Naive B cell (primary cell): ENCODE measurements around the gene ADPRH. TPM values are rescaled to one million over a fixed set of nuclear protein-coding genes. Genes with fewer than 3 reads are reported as not detected.
"Not testable (repeated sequence)": the region's sequence is repeated elsewhere in the genome, so short reads cannot be mapped to it uniquely, and the experiment has no call there.

Experiments used
- ATAC-seq, 2 donors: fragments of 150-1000 bp; cut with Tn5 transposase; 2 replicates each; pipeline ENCODE4 v1.10.0; 2021; ENCODE audit warnings: low read depth in 2 of 2, mild to moderate bottlenecking in 2 of 2, moderate library complexity in 2 of 2
- DNase-seq: peaks from one replicate; pipeline ENCODE4 v3.0.0; 2022
- H3K27ac Mint-ChIP-seq, 6 donors: one replicate each; pipeline ENCODE4 v1.8.0; 2020 to 2022; ENCODE audit warnings: mild to moderate bottlenecking in 6 of 6, mixed read lengths in 6 of 6, moderate library complexity in 5 of 6, inconsistent platforms in 2 of 6
- H3K27me3 Mint-ChIP-seq, 3 donors: one replicate each; pipeline ENCODE4 v1.8.0; 2021 to 2022; ENCODE audit warnings: mixed read lengths in 3 of 3, mild to moderate bottlenecking in 1 of 3
- H3K36me3 Mint-ChIP-seq, 2 donors: one replicate each; pipeline ENCODE4 v1.8.0; 2020 to 2022; ENCODE audit warnings: mixed read lengths in 2 of 2, inconsistent platforms in 1 of 2, mild to moderate bottlenecking in 1 of 2
- H3K4me1 Mint-ChIP-seq, 3 donors: one replicate each; pipeline ENCODE4 v1.8.0; 2020 to 2022; ENCODE audit warnings: mixed read lengths in 3 of 3, inconsistent platforms in 1 of 3, mild to moderate bottlenecking in 1 of 3, moderate library complexity in 1 of 3
- H3K4me3 Mint-ChIP-seq, 8 donors: one replicate each; pipeline ENCODE4 v1.8.0; 2020 to 2022; ENCODE audit warnings: mild to moderate bottlenecking in 8 of 8, mixed read lengths in 8 of 8, moderate library complexity in 8 of 8, inconsistent platforms in 2 of 8
- H3K9me3 Mint-ChIP-seq, 7 donors: one replicate each; pipeline ENCODE4 v1.8.0; 2020 to 2022; ENCODE audit warnings: mixed read lengths in 7 of 7, mild to moderate bottlenecking in 5 of 7, inconsistent platforms in 2 of 7, moderate library complexity in 1 of 7
- polyA plus RNA-seq, 6 donors: library from polyadenylated mRNA; unstranded; fragments of 300-500 nt; fragmentation: Illumina TruSeq; gene quantifications; one replicate each; pipeline ENCODE4 v1.2.3, GENCODE V29; 2021; ENCODE audit warnings: low read depth in 6 of 6

The ADPRH gene
- polyA plus RNA-seq, 6 donors from 2014 or later, result 10.4 to 16.8 (median 14.4) TPM

- Mint-ChIP-seq H3K4me1 (peaks cover 12 to 23% (median 21%) of the 10 kb centered on the region in 3 donors), H3K9me3 (peaks cover 0 to 2% (median 0%) of the 10 kb centered on the region in 7 donors), H3K27me3 (no peaks in the 10 kb centered on the region), H3K4me3 (no peak overlapping the region), H3K27ac (peak overlapping the region in 1 of 6 donors; percentile 1), H3K36me3 (peaks cover 12 to 13% of the 10 kb centered on the region in 2 donors)
- DNase-seq (no peak), ATAC-seq (no peak)
Observed at GRCh38 chr3:119592861-119593260, 13.6 kb downstream of the ADPRH start.

- Mint-ChIP-seq H3K27ac (peak overlapping the region in 1 of 6 donors; percentile 58), H3K9me3 (peaks cover 0 to 2% (median 0%) of the 10 kb centered on the region in 7 donors), H3K27me3 (no peaks in the 10 kb centered on the region), H3K36me3 (peaks cover 12% of the 10 kb centered on the region in 2 donors), H3K4me3 (no peak overlapping the region), H3K4me1 (peaks cover 1 to 11% (median 9%) of the 10 kb centered on the region in 3 donors)
- ATAC-seq, result no peak
- DNase-seq, result no peak
Observed at GRCh38 chr3:119594066-119594465, 14.8 kb downstream of the ADPRH start.

- H3K27me3 Mint-ChIP-seq, H3K27ac Mint-ChIP-seq, H3K9me3 Mint-ChIP-seq, ATAC-seq, H3K4me1 Mint-ChIP-seq, DNase-seq, H3K36me3 Mint-ChIP-seq, H3K4me3 Mint-ChIP-seq: not testable (repeated sequence)
Observed at GRCh38 chr3:119594929-119595328, 15.6 kb downstream of the ADPRH start.

GRCh38 chr3:119595639-119596334 is 16.5 kb downstream of the ADPRH start:
- H3K9me3 Mint-ChIP-seq, result no peaks in the 10 kb centered on the region
- H3K4me3 Mint-ChIP-seq, result no peak overlapping the region
- H3K36me3 Mint-ChIP-seq, result no peaks in the 10 kb centered on the region
- DNase-seq, result no peak
- no peaks in the 10 kb centered on the region for H3K27me3 Mint-ChIP-seq
- ATAC-seq, result no peak
- H3K27ac Mint-ChIP-seq, result peak overlapping the region in 1 of 6 donors; percentile 22
- H3K4me1 Mint-ChIP-seq, result peaks cover 0 to 2% (median 0%) of the 10 kb centered on the region in 3 donors

- DNase-seq (no peak), ATAC-seq (no peak)
- no peak overlapping the region for H3K27ac Mint-ChIP-seq
- H3K9me3 Mint-ChIP-seq, result no peaks in the 10 kb centered on the region
- H3K4me1 Mint-ChIP-seq, result peaks cover 0 to 2% (median 0%) of the 10 kb centered on the region in 3 donors
- no peaks in the 10 kb centered on the region for H3K27me3 Mint-ChIP-seq
- H3K4me3 Mint-ChIP-seq, result no peak overlapping the region
- H3K36me3 Mint-ChIP-seq, result no peaks in the 10 kb centered on the region
Observed at GRCh38 chr3:119596398-119596797, 17.1 kb downstream of the ADPRH start.

GRCh38 chr3:119597548-119598288 is 18.4 kb downstream of the ADPRH start, which contains the start of gene PLA1A:
TSS of gene PLA1A (plus strand) at chr3:119597885. CDS start at chr3:119597914, 29 bp downstream.
- peak within 1 kb of the TSS in 2 of 8 donors; percentile 42 to 45 for H3K4me3 Mint-ChIP-seq
- DNase-seq (no peak), ATAC-seq (no peak)
- H3K36me3 Mint-ChIP-seq, result no peaks in the 10 kb centered on the region
- peak within 1 kb of the TSS in 1 of 6 donors; percentile 35 for H3K27ac Mint-ChIP-seq
- H3K4me1 Mint-ChIP-seq, result peaks cover 0 to 2% (median 0%) of the 10 kb centered on the region in 3 donors
- no peaks in the 10 kb centered on the region for H3K27me3 Mint-ChIP-seq
- H3K9me3 Mint-ChIP-seq, result no peaks in the 10 kb centered on the region

GRCh38 chr3:119598410-119599098 is 19.3 kb downstream of the ADPRH start:
- H3K9me3 Mint-ChIP-seq, result no peaks in the 10 kb centered on the region
- DNase-seq, result no peak
- no peaks in the 10 kb centered on the region for H3K36me3 Mint-ChIP-seq
- no peaks in the 10 kb centered on the region for H3K27me3 Mint-ChIP-seq
- H3K4me3 Mint-ChIP-seq, result peak overlapping the region in 2 of 8 donors; percentile 42 to 45
- H3K4me1 Mint-ChIP-seq, result peaks cover 0 to 2% (median 0%) of the 10 kb centered on the region in 3 donors
- ATAC-seq, result no peak
- peak overlapping the region in 2 of 6 donors; percentile 6 to 74 for H3K27ac Mint-ChIP-seq

- Mint-ChIP-seq H3K36me3 (no peaks in the 10 kb centered on the region), H3K27ac (no peak overlapping the region), H3K27me3 (peaks cover 0 to 4% (median 0%) of the 10 kb centered on the region in 3 donors), H3K4me3 (no peak overlapping the region), H3K9me3 (no peaks in the 10 kb centered on the region), H3K4me1 (peaks cover 0 to 2% (median 0%) of the 10 kb centered on the region in 3 donors)
- ATAC-seq (no peak), DNase-seq (no peak)
Observed at GRCh38 chr3:119599558-119600174, 20.4 kb downstream of the ADPRH start.

- H3K27me3 Mint-ChIP-seq, result peaks cover 0 to 4% (median 0%) of the 10 kb centered on the region in 3 donors
- DNase-seq (no peak), ATAC-seq (peak; percentile 40 to 68)
- no peaks in the 10 kb centered on the region for H3K9me3 Mint-ChIP-seq
- H3K27ac Mint-ChIP-seq, result no peak overlapping the region
- no peak overlapping the region for H3K4me3 Mint-ChIP-seq
- H3K4me1 Mint-ChIP-seq, result peaks cover 0 to under 1% (median 0%) of the 10 kb centered on the region in 3 donors
- no peaks in the 10 kb centered on the region for H3K36me3 Mint-ChIP-seq
Observed at GRCh38 chr3:119600732-119601131, 21.4 kb downstream of the ADPRH start.

- Mint-ChIP-seq H3K36me3 (no peaks in the 10 kb centered on the region), H3K27me3 (peaks cover 0 to 4% (median 0%) of the 10 kb centered on the region in 3 donors), H3K4me3 (no peak overlapping the region), H3K9me3 (no peaks in the 10 kb centered on the region), H3K4me1 (no peaks in the 10 kb centered on the region), H3K27ac (no peak overlapping the region)
- DNase-seq (no peak), ATAC-seq (no peak)
Observed at GRCh38 chr3:119601154-119601553, 21.9 kb downstream of the ADPRH start.

GRCh38 chr3:119602676-119603075 is 23.4 kb downstream of the ADPRH start:
- DNase-seq (no peak), ATAC-seq (no peak)
- Mint-ChIP-seq H3K9me3 (no peaks in the 10 kb centered on the region), H3K27me3 (peaks cover 4 to 10% (median 7%) of the 10 kb centered on the region in 3 donors), H3K36me3 (no peaks in the 10 kb centered on the region), H3K27ac (no peak overlapping the region), H3K4me3 (no peak overlapping the region), H3K4me1 (no peaks in the 10 kb centered on the region)

GRCh38 chr3:119604878-119605277 is 25.6 kb downstream of the ADPRH start:
- Mint-ChIP-seq H3K27me3 (peaks cover 6 to 25% (median 24%) of the 10 kb centered on the region in 3 donors), H3K4me1 (no peaks in the 10 kb centered on the region), H3K27ac (no peak overlapping the region), H3K9me3 (no peaks in the 10 kb centered on the region), H3K4me3 (no peak overlapping the region), H3K36me3 (no peaks in the 10 kb centered on the region)
- ATAC-seq (no peak), DNase-seq (no peak)

GRCh38 chr3:119608405-119609000 is 29.2 kb downstream of the ADPRH start:
- peaks cover 0 to 6% (median 0%) of the 10 kb centered on the region in 7 donors for H3K9me3 Mint-ChIP-seq
- peaks cover 7 to 33% (median 24%) of the 10 kb centered on the region in 3 donors for H3K27me3 Mint-ChIP-seq
- H3K4me3 Mint-ChIP-seq, result no peak overlapping the region

More at GRCh38 chr3:119608405-119609000, 29.2 kb downstream of the ADPRH start:
- DNase-seq, result no peak
- Mint-ChIP-seq H3K27ac (no peak overlapping the region), H3K4me1 (no peaks in the 10 kb centered on the region), H3K36me3 (no peaks in the 10 kb centered on the region)
- no peak for ATAC-seq
